ENCODE data around the gene SEMA3F. TPM values are rescaled to one million over a fixed set of nuclear protein-coding genes. Genes with fewer than 3 reads are reported as not detected.

SEMA3F gene
- total and polyA plus RNA-seq, 2 experiments from 2014 or later: 21.8 to 27.6 TPM

- Histone ChIP-seq H3K36me3 (no peaks in the 10 kb centered on the region), H3K4me1 (ENCODE audit: low read depth) (no peaks in the 10 kb centered on the region), H3K27ac (no peak overlapping the region), H3K4me3 (no peak overlapping the region), H3K27me3 (no peaks in the 10 kb centered on the region), H3K9me3 (ENCODE audit: low read depth) (no peaks in the 10 kb centered on the region)
- peak; percentile 98 for TF ChIP-seq CTCF (IDR thresholded peaks at IDR 0.05; ENCODE audit: low read depth, low read length)
- DNase-seq (ENCODE audit: low read depth in 1 of 2, low spot score in 1 of 2): peak; percentile 64 to 80
These were observed 37.6 kb downstream of the SEMA3F start for GRCh38 chr3:50192689-50193141.

- H3K4me3 ChIP-seq: no peak overlapping the region
- no peak for DNase-seq (ENCODE audit: low read depth in 1 of 2, low spot score in 1 of 2)
- H3K27ac ChIP-seq: no peak overlapping the region
- TF ChIP-seq CTCF (IDR thresholded peaks at IDR 0.05; ENCODE audit: low read depth, low read length): no peak
- no peaks in the 10 kb centered on the region for H3K4me1 ChIP-seq (ENCODE audit: low read depth)
- H3K36me3 ChIP-seq: no peaks in the 10 kb centered on the region
- no peaks in the 10 kb centered on the region for H3K27me3 ChIP-seq
- no peaks in the 10 kb centered on the region for H3K9me3 ChIP-seq (ENCODE audit: low read depth)
These were observed 38.2 kb downstream of the SEMA3F start for GRCh38 chr3:50193286-50193685.

GRCh38 chr3:50193746-50194127 is 38.6 kb downstream of the SEMA3F start:
- no peak overlapping the region for H3K4me3 ChIP-seq
- no peaks in the 10 kb centered on the region for H3K9me3 ChIP-seq (ENCODE audit: low read depth)
- no peaks in the 10 kb centered on the region for H3K27me3 ChIP-seq
- no peak for DNase-seq (ENCODE audit: low read depth in 1 of 2, low spot score in 1 of 2)
- H3K4me1 ChIP-seq (ENCODE audit: low read depth): no peaks in the 10 kb centered on the region
- TF ChIP-seq CTCF (IDR thresholded peaks at IDR 0.05; ENCODE audit: low read depth, low read length): no peak
- no peak overlapping the region for H3K27ac ChIP-seq
- H3K36me3 ChIP-seq: no peaks in the 10 kb centered on the region

GRCh38 chr3:50194128-50194902 is 39.2 kb downstream of the SEMA3F start:
- no peak overlapping the region for H3K27ac ChIP-seq
- H3K9me3 ChIP-seq (ENCODE audit: low read depth): no peaks in the 10 kb centered on the region
- TF ChIP-seq CTCF (IDR thresholded peaks at IDR 0.05; ENCODE audit: low read depth, low read length): peak; percentile 81
- DNase-seq (ENCODE audit: low read depth in 1 of 2, low spot score in 1 of 2): peak; percentile 69 to 73
- H3K4me1 ChIP-seq (ENCODE audit: low read depth): no peaks in the 10 kb centered on the region
- no peak overlapping the region for H3K4me3 ChIP-seq
- no peaks in the 10 kb centered on the region for H3K27me3 ChIP-seq
- H3K36me3 ChIP-seq: no peaks in the 10 kb centered on the region

- Histone ChIP-seq H3K4me1 (ENCODE audit: low read depth) (no peaks in the 10 kb centered on the region), H3K36me3 (no peaks in the 10 kb centered on the region), H3K27ac (no peak overlapping the region), H3K27me3 (no peaks in the 10 kb centered on the region), H3K9me3 (ENCODE audit: low read depth) (no peaks in the 10 kb centered on the region), H3K4me3 (no peak overlapping the region)
- no peak for DNase-seq (ENCODE audit: low read depth in 1 of 2, low spot score in 1 of 2)
- no peak for TF ChIP-seq CTCF (IDR thresholded peaks at IDR 0.05; ENCODE audit: low read depth, low read length)
These were observed 39.9 kb downstream of the SEMA3F start for GRCh38 chr3:50194903-50195500.
